HepG2 (cell line): ENCODE results near the gene SPSB2. TPM values are rescaled to one million over a fixed set of nuclear protein-coding genes. Genes with fewer than 3 reads are reported as not detected.

Source experiments
- ATF3 ChIP-seq: sonication (generic); formaldehyde crosslinking; IDR thresholded peaks from 2 replicates; pipeline ENCODE4 v1.4.0; 2020; ENCODE audit warnings: missing genetic modification reagents
- BCL3 ChIP-seq: sonication (generic); formaldehyde crosslinking; IDR thresholded peaks from 2 replicates; pipeline ENCODE4 v1.5.1; 2020; ENCODE audit warnings: mild to moderate bottlenecking, missing genetic modification reagents, moderate library complexity
- BHLHE40 ChIP-seq: IDR thresholded peaks from 2 replicates; pipeline ENCODE4 v1.6.1; 2011; ENCODE audit warnings: low read length, improper control_type of control experiment
- DRAP1 ChIP-seq: IDR thresholded peaks from 2 replicates; pipeline ENCODE4 v1.6.1; 2016; ENCODE audit warnings: missing genetic modification reagents, missing compliant biosample characterization
- FLYWCH1 ChIP-seq: sonication (generic); formaldehyde crosslinking; IDR thresholded peaks from 2 replicates; pipeline ENCODE4 v1.8.1; 2023; ENCODE audit warnings: mild to moderate bottlenecking, missing genetic modification reagents
- GATAD1 ChIP-seq: IDR thresholded peaks from 2 replicates; pipeline ENCODE4 v1.6.1; 2016; ENCODE audit warnings: missing genetic modification reagents, missing compliant biosample characterization
- HBP1 ChIP-seq: IDR thresholded peaks from 2 replicates; pipeline ENCODE4 v1.6.1; 2016; ENCODE audit warnings: low read depth, control low read depth
- HDAC2 ChIP-seq: sonication (generic); formaldehyde crosslinking; IDR thresholded peaks from 2 replicates; pipeline ENCODE4 v1.4.0; 2020; ENCODE audit warnings: missing genetic modification reagents
- MAZ ChIP-seq, 2 experiments: sonication (generic) in 1 of 2; formaldehyde crosslinking in 1 of 2; IDR thresholded peaks; 2 replicates each; pipeline versions ENCODE4 v1.5.0 to v1.6.1; 2012 to 2020; ENCODE audit warnings: low read depth in 2 of 2, mild to moderate bottlenecking in 2 of 2, borderline replicate concordance in 1 of 2, improper control_type of control experiment in 1 of 2, low read length in 1 of 2, missing genetic modification reagents in 1 of 2, moderate library complexity in 1 of 2
- PAXIP1 ChIP-seq: sonication (generic); formaldehyde crosslinking; conservative IDR thresholded peaks from 2 replicates; pipeline ENCODE4 v1.4.0; 2020; ENCODE audit warnings: mild to moderate bottlenecking, missing genetic modification reagents, moderate library complexity
- PPARG ChIP-seq: conservative IDR thresholded peaks from 2 replicates; pipeline ENCODE4 v1.6.1; 2016; ENCODE audit warnings: missing biosample characterization, missing genetic modification reagents
- TFAP4 ChIP-seq: sonication (generic); IDR thresholded peaks from 2 replicates; pipeline ENCODE4 v1.6.1; 2016; ENCODE audit warnings: low read depth, borderline replicate concordance
- U2AF1 ChIP-seq: fragments of 200-400 bp; formaldehyde crosslinking; optimal IDR thresholded peaks from 2 replicates; pipeline ENCODE3; 2017; ENCODE audit warnings: mild to moderate bottlenecking, low read depth, low read length
- ZMYM3 ChIP-seq: sonication (generic); formaldehyde crosslinking; IDR thresholded peaks from 2 replicates; pipeline ENCODE4 v1.5.1; 2020; ENCODE audit warnings: mild to moderate bottlenecking, missing genetic modification reagents
- ZNF235 ChIP-seq: sonication (generic); formaldehyde crosslinking; IDR thresholded peaks from 2 replicates; pipeline ENCODE4 v1.8.1; 2023; ENCODE audit warnings: mild to moderate bottlenecking, missing genetic modification reagents, borderline replicate concordance
- ZNF430 ChIP-seq: sonication (generic); formaldehyde crosslinking; IDR thresholded peaks from 2 replicates; pipeline ENCODE4 v1.9.0; 2021; ENCODE audit warnings: mild to moderate bottlenecking, missing genetic modification reagents
- ZNF557 ChIP-seq: sonication (generic); formaldehyde crosslinking; IDR thresholded peaks from 2 replicates; pipeline ENCODE4 v1.4.0; 2020; ENCODE audit warnings: missing genetic modification reagents
- ZNF614 ChIP-seq: IDR thresholded peaks from 2 replicates; pipeline ENCODE4 v1.6.1; 2018; ENCODE audit warnings: missing biosample characterization, missing genetic modification reagents, inconsistent platforms, borderline replicate concordance
- polyA plus RNA-seq, 8 experiments: library from polyadenylated mRNA; depleted of rRNA in 3 of 8; stranded (reverse) in 7 of 8; unstranded in 1 of 8; fragments of >200 nt; fragmentation: Illumina TruSeq in 4 of 8; extraction: Trizol in 4 of 8; gene quantifications; 2 replicates each; pipeline versions ENCODE4 v1.2.1 to v1.2.3, GENCODE V29; 2011 to 2016; ENCODE audit warnings: low read depth in 4 of 8, missing spikeins in 1 of 8, mixed read lengths in 1 of 8; ENCODE audit not compliant: insufficient read depth in 1 of 8
- total RNA-seq, 5 experiments: library from RNA; depleted of rRNA; stranded (reverse); fragments of >200 nt; fragmentation: Illumina TruSeq; extraction: Trizol; gene quantifications; 2 replicates each; pipeline ENCODE4 v1.2.3, GENCODE V29; 2016; ENCODE audit warnings: low read depth in 1 of 5

The SPSB2 gene
- total and polyA plus RNA-seq, 2 of the 13 experiments (the other 11 are each of a cell fraction or from before 2014, with no cell fraction given), result 2.0 to 6.2 TPM

GRCh38 chr12:6873094-6874014, at the start of gene SPSB2 (continued):
- TF ChIP-seq U2AF1, result peak; percentile 56
- TF ChIP-seq PAXIP1, result peak; percentile 65
- TF ChIP-seq ATF3 (CRISPR knock-in tag), result no peak
- no peak for TF ChIP-seq FLYWCH1 (CRISPR knock-in tag)
- peak; percentile 59; the same call in 1 of the 2 replicates for TF ChIP-seq PPARG (CRISPR knock-in tag)
- peak; percentile 73; the same call in 1 of the 2 replicates for TF ChIP-seq DRAP1
- TF ChIP-seq GATAD1 (CRISPR knock-in tag), result peak; percentile 54; the same call in 1 of the 2 replicates
- TF ChIP-seq ZNF614, result peak; percentile 50; the same call in 1 of the 2 replicates
- TF ChIP-seq HBP1, result peak; percentile 53; the same call in 1 of the 2 replicates
- TF ChIP-seq ZNF235 (CRISPR knock-in tag), result peak; percentile 52; the same call in 1 of the 2 replicates
- TF ChIP-seq ZNF430, result peak; percentile 72; the same call in 1 of the 2 replicates
- TF ChIP-seq ZMYM3 (CRISPR knock-in tag), result peak; percentile 55
- 0 out of 2 replicates have a peak, but pooled peaks have one; percentile 22 for TF ChIP-seq TFAP4
- peak; percentile 26; the same call in 1 of the 2 replicates for TF ChIP-seq BCL3 (CRISPR knock-in tag)
- TF ChIP-seq ZNF557 (CRISPR knock-in tag), result peak; percentile 38; the same call in 1 of the 2 replicates
- peak; percentile 89 for TF ChIP-seq MAZ (IDR thresholded peaks at IDR 0.05; ENCODE audit: borderline replicate concordance, low read depth, low read length)
- peak; percentile 74 for TF ChIP-seq MAZ (CRISPR knock-in tag; IDR thresholded peaks at IDR 0.05; ENCODE audit: low read depth)
- TF ChIP-seq BHLHE40, result 0 out of 2 replicates have a peak, but pooled peaks have one; percentile 11
- peak; percentile 59 for TF ChIP-seq HDAC2 (CRISPR knock-in tag)
